Posterior cingulate gyrus (tissue), 11 donors: ENCODE data around the gene ZNF892.
"Not testable (repeated sequence)": the region's sequence is repeated elsewhere in the genome, so short reads cannot be mapped to it uniquely, and the experiment has no call there.

ENCODE experiments used
- DNase-seq, 10 donors: peaks; one replicate each; pipeline versions ENCODE4 v3.0.0 to v3.0.0-alpha.2; 2020 to 2021; ENCODE audit warnings: mixed read lengths in 3 of 10
- intact Hi-C: fragments of 100-400 bp; cut with DNase I; formaldehyde crosslinking; loops from one replicate; pipeline ENCODE4 v1.15.1; 2023

ZNF892 gene

DNA sequence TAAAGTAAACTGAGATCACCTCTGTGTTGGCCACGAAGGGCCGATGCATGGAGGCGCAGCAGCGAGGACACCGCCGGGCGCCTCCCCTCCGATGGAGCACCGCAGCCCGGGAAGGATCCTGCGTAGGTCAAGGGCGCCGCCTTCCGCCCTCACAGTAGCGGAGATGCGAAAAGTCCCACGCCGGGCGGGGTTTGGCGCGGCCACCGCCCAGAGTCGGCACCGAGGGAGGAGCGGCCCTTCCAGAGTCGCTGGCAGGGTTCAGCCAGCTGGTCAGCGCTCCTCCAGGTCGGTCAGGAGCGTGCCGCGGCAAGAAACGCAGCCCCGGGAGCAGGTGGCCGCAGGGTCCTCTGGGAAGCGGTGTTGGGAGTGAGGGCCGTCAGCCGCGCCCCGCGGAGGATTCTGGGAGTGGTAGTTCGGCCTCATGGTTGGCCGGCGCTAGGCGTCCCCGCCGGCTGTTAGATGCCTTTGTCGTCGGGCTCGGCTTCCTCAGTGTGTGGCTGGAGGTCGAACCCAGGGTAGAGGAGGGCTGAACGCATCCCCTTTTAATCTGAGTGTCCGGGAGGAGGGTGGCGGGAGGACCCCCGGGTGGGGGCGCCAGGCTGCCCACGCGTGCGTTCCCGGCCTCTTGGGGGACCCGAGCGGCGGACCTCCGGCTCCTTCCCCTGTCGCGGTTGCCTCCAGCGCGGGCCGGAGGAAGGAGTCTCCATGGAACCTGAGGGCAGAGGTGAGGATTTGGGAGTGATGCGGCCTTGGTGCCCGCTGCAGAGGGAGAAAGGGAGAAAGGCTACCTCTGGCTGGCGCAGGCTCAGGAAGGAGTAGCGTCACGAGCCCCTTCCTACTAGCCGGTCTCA, at the start of gene ZNF892:
TSS of gene ZNF892 (plus strand) at position 411 of the 851 bp plus-strand sequence. CDS start at position 706, 295 bp downstream.
- intact Hi-C loops: loop anchor here (1.0 kb wide), 1 partner anchor 42 kb away; the partner anchor contains the start of gene ZNF2
- DNase-seq: peak; percentile 91 to 99 (median 92)

DNA sequence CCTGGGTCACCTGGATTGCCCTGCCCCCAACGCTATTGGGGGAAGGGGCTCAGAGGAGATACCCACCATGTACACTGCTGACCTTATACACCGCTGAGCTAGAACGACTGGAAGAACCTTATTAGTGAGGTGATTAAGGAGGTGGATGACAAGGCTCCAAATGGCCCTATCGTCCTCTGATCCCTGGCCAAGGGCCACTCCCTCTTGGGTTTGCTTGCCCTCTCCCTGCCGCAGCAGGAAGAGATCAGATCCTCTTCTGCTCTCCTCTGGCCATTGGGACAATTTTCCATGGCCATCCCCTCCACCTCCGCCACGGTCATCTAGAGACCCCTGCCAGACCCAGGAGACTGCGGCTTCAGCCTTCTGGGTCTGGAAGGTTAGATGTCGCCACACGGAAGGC, 48.9 kb upstream of the ZNF892 start:
- intact Hi-C loops: loop anchor here (5.0 kb wide), 1 partner anchor 41 kb away; no protein-coding TSS in a partner anchor

DNA sequence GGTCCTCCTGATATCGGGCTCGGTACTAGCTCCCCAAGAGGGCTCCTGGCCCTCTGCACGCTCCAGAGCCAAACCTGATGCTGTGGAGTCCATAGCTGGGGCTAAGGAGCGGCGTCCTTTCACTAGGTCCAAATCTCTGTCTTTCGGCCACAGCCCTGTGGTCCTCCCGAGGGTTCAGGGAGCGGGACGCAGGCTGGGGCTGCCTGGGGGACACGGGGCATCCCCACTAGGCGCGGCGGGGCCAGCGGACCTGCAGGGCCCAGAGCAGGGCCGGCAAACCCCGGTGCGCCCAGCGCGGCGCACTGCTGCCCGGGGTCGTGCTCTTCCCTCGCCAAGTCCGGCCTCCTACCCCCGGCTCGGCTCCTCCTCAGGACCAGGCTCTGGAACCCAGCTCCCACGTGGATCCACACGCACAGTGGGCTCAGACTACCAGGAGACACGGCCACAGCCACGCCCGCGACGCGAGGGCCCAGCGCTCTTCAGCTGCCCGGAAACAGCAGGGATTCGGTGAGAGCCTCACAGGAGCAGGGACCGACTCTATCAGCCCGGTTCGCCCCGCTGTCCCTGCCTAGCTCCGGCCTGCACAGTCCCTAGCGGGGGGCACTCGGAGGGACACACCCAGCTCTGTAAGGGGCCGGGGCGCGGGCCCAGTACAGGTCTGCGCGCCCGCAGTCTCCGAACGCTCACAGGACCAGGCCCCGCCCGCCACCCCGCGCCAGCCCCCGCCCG, 48.3 kb upstream of the ZNF892 start:
- peak in 9 of 10 donors; percentile 37 to 92 (median 52) for DNase-seq
- intact Hi-C loops: loop anchor here (5.0 kb wide), 1 partner anchor 42 kb away; no protein-coding TSS in a partner anchor

More for the DNA sequence above, 48.9 kb upstream of the ZNF892 start:
- no peak for DNase-seq

DNA sequence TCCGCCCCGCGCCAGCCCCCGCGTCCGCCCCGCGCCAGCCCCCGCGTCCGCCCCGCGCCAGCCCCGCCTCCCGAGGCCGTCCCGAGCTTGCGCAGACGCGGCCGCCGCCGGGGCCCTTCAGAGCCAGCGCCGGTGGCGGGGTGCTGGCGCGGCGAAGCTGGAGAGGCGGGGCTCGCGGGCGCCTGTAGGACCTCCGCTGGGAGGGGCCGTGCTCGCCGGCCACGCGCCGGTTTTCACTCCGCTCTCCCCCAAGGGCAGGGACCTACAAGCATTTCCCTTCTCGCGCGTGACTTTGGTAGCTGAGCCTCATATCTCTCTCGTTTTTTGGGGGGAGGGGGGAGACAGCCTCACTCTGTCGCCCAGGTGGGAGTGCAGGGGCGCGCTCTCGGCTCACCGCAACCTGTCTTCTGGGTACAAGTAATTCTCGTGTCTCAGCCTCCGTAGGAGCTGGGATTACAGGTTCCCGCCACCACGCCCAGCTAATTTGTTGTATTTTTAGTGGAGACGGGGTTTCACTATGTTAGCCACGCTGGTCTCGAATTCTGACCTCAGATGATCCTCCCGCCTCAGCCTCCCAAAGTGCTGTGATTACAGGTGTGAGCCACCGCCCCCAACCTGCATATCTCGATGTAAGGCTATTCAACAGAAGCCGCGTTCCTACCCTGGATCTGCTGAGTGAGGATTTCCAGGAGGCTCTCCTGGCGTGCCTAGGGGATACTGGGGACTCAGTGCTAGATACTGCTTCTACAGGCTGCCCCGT, 47.5 kb upstream of the ZNF892 start, which contains the start of gene ZNF514:
TSS of gene ZNF514 (minus strand) at position 159 of the 760 bp plus-strand sequence. CDS start 6,595 bp downstream, outside the sequence.
- DNase-seq: peak; percentile 68 to 97 (median 76)
- intact Hi-C loops: loop anchor here (5.0 kb wide), 1 partner anchor 43 kb away; no protein-coding TSS in a partner anchor

DNA sequence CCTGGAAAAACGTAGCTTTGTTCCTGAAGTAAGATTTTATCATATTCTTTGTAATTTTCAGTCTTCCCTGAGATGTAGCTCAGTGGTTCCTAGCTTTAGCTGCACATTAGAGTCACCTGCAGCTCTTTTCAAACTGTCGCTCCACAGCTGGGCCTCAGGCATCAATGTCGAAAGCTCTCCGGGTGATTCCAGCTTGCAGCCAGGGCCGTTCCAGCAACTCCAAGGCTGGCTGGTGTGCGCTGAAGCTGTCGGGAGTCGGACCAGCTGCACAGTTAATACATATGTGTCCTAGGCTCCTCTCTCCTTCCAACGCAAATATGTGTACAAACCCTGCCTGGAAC, 42.3 kb upstream of the ZNF892 start:
- no peak for DNase-seq
- intact Hi-C loops: loop anchor here (1.0 kb wide), 1 partner anchor 42 kb away; the partner anchor contains the start of gene ZNF892

DNA sequence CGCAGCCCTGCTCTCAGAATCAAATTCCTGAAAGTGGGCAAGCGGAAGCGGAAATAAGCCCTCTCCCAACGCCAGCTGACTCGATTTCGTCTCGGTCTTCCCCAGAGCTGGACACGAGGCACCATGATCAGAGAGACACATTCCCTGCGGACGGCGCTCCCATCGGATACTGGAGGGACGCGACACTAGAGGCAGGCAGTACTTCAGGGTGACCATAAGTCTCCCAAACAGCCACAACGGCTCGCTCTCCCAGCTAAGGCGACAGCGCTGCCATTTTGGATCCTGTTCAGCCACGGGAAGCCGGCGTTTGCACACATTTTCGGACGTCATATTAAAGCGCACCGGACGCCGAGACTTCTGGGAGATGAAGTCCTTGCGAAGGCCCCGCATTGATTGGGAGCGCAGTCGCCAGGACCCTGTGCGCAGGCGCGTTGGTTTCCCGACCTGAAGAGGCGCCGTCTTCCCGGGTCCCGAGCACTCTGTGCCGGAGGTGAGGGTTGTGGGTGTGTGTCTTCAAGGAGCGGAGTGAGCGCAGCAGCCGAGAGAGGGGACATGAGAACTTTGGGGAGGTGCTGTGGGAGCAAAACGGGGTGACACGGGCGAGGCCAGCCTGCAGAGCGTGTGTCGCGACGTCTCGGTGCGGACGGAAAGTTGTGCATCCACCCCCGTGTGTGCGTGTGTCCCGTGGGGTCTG, 41.8 kb upstream of the ZNF892 start, which contains the start of gene ZNF2:
TSS of gene ZNF2 (plus strand) at position 439 of the 694 bp plus-strand sequence. CDS start 10,418 bp downstream, outside the sequence.
- intact Hi-C loops: loop anchor here (1.0 kb wide), 1 partner anchor 42 kb away; the partner anchor contains the start of gene ZNF892
- DNase-seq: peak; percentile 97 to 100 (median 99)

DNA sequence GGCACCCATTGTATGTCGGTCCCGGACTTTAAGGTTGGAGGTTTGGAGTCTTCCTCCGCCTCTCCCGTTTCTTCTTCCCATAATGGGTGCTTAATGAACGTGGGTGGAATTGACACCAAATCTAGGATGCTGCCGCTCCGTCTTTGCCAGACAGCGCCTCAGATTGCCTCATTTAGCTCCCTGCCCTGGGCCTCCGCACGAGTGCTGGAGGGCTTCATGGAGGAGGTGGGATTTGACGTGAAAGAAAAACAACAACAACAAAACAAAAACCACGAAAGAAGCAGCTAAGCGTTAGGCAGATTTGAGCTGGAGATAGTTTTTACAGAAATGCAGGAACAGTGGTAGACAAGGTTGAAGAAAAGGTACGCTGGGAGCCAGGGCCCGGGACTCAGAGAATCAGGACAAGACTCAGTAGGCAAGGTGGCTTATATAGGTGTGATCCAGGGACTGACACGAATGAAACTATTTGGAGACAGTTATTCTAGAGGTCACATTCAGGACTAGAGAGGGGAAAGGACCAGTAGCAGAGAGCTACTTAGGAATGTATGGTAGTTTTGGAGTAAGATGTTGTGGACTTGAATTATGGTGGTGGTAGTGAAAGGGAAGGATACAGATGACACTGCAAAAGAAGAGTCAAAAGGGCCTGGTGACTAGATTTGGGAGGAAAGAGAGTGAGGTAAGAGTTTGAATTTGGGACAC, 41.1 kb upstream of the ZNF892 start:
- intact Hi-C loops: no loop called here
- no peak for DNase-seq

DNA sequence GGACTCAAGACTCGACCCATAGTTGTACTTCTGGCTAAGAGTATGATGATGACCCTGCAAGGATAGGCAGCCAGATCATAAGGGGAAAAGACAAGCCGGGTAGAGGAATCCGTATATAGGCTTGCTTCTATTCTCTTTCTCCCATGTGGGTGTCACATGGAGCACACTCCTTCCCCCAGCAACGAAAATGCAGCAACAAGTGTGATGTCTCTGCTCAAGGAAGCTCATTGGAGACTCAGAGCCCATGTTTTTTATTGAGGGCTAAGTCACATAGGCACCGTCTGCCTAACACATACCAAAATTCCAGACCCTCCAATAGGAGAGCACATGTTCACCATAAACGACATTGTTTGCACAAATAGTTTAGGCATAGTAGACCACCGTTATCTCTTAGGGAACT, 35.4 kb upstream of the ZNF892 start:
- no peak for DNase-seq
- intact Hi-C loops: no loop called here

DNA sequence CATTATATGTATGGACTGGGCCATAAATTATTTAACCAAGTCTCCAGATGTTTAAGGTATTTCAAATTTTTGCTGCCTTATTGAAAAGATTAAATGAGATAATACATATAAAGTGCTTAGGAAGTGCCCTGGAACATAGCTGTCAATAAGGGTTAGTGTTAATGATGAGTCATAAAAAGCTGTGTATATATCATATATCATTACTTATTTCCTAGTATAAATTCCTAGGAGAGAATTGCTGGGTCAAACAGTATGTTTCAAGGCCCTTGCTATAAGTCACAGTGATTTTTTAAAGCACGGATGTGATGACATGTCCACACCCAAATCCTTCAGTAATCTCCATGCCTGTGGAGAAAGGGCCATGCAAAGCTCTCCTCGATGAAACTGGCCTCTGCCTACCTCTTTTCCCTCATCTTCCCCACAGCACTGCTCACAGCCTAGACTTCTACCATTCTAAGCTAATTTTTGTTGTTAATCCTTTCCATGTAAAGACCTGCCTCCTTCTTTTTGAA, 33.2 kb upstream of the ZNF892 start:
- DNase-seq: no peak
- intact Hi-C loops: no loop called here

DNA sequence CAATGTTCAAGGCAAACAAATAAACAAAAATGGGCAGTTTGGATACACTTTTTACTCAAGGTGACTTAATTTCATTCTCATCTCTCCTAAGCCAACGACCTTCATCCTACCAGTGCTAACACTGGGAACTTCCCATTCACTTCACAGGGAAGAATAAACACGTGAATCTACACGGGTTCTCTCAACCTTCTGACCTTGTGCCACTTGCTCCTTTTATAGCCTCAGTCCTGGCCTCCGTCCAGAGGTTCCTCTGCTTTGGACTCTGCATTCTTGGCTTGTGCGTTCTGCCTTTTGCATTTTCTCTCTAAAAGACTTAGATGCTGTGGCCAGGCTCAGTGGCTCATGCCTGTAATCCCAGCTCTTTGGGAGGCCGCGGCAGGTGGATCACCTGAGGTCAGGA, 27.9 kb upstream of the ZNF892 start:
- intact Hi-C loops: no loop called here

DNA sequence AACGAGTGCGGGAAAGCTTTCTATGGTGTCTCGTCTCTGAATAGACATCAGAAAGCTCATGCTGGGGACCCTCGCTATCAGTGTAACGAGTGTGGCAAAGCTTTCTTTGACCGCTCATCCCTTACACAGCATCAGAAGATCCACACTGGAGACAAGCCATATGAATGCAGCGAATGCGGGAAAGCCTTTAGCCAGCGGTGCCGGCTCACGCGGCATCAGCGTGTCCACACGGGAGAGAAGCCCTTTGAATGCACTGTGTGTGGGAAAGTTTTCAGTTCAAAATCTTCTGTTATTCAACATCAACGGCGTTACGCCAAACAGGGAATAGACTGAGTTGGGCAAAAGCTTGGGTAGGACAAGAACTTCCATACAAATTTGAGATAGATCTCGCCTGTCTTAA, 25.5 kb upstream of the ZNF892 start:
- DNase-seq: no peak
- intact Hi-C loops: no loop called here

More for the DNA sequence above, 27.9 kb upstream of the ZNF892 start:
- no peak for DNase-seq

DNA sequence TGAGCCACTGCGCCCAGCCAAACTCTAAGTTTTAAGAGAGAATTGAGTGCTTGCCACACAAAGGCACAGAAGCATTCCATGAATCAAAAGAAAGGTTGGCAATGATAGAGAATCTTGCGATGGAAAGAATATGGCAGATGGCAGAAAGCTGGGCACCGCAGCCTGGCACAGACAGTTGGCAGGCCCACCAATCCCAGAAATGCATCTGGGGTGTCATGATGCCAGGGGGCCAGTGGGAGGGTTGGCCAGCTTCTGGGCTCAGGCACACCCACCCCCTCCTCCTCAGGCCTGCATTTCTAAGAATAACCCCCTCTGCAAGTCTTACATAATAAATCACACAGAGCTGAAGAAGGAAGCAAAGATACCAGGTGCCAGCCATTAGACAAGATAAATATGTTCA, 22.1 kb upstream of the ZNF892 start:
- intact Hi-C loops: no loop called here
- peak in 8 of 10 donors; percentile 33 to 93 (median 61) for DNase-seq

DNA sequence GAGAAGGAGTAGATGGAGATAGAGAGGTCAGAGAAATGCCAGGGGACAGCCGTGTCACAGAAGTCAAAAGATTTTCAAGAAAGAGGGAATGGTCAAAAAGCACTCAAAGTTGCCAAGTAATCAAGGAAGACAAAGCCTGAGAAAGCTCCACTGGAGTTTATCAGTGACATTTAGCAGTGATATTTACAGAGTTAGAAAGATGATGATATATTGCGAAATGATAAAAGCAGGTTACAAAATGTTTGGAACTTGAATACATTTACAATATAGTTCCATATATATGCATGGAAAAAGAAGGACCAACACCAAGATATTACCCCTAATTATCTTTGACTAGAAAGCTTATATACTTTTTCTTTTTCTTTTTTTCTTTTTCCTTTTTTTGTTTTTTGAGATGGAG, 21.3 kb upstream of the ZNF892 start:
- no peak for DNase-seq
- intact Hi-C loops: no loop called here

DNA sequence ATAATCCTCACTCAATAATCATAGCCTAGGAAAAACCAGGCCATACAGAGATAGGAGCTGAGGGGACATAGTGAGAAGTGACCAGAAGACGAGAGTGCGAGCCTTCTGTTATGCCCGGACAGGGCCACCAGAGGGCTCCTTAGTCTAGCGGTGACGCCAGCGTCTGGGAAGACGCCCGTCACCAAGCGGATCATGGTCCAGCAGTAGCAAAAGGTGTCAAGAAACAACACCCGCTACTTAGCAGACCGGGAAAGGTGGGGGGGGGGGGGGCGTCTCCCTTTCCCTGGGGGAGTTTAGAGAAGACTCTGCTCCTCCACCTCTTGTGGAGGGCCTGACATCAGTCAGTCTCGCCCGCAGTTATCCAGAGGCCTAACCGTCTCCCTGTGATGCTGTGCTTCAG, 14.4 kb upstream of the ZNF892 start:
- intact Hi-C loops: not testable (repeated sequence)
- DNase-seq: peak; percentile 34 to 97 (median 78)

DNA sequence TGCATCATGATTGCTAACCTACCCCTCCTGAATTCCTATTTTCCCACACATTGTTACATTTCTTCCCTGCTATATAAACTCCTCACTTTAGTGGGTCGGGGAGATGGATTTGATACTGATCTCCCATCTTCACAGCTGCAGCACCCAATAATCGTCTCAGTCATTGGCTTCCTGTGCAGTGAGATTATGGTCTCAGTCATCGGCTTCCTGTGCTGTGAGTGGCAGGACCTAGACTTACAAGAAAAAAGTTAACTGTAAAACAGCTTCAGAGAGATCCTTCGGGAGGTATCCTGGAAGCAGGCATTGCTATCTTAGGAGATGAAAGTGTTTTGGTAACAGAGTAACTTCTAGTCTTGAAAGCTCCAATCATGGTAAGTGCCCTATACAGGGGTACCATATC, 3.4 kb upstream of the ZNF892 start:
- intact Hi-C loops: no loop called here
- DNase-seq: no peak

DNA sequence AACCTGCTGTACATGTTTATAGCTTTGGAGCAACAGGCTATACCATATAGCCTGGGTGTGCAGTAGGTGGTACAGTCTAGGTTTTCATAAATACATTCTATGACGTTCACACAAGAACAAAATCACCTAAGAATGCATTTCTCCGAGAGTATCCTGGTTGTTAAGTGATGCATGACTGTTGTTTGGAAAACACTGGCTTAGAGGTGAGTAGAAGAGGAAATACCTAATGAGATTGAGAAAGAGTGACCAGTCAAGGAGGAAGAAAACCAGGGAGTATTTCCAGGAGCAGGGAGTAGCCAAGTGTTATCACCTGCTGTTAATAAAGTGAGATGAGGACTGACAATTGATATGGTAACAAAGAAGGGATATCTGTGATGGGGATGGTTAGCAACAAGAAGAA, 2.9 kb upstream of the ZNF892 start:
- intact Hi-C loops: no loop called here
- no peak for DNase-seq

DNA sequence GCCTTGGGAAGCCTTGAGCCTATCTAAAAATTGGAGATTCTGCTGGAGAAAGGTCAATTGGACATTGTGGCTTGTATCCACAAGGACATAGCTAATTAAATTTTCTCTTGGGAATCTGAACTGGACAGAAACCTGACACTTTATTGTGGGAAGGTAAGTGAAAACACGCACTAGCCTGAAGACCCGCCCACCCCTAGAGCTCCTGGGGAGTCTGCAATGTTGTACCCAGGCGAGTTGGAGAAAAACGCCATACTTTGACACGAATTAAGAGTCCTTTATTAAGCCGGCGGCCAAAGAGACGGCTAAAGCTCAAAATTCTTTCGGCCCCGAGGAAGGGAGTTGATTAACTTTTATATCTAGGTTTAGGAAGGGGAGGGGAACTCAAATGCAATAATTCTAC, 1.2 kb upstream of the ZNF892 start:
- no peak for DNase-seq
- intact Hi-C loops: no loop called here

DNA sequence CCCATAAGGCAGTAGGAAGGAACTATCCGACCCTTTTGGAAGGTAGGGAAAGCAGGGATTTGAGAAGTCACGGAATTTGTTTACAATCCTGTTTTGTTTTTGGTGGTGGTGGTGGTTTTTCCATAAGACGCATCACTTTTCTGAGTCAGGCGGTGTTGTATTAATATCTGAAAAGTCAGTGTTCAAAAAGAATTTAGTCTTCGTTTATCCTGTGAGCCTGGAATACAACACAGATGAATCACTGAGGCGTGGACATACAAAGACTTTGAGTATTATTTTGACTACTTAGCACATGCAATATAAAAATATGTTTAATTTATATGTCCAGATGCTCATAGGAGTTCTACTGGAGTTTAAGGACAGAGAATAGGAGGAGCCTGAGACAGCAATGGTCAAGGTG, 785 bp downstream of the ZNF892 start:
- intact Hi-C loops: no loop called here
- no peak for DNase-seq
